Measurements from ENCODE around the gene SLC51B.
"Not testable (repeated sequence)": the region's sequence is repeated elsewhere in the genome, so short reads cannot be mapped to it uniquely, and the experiment has no call there.

Gene SLC51B

GRCh38 chr15:65067317-65067644 is 22.1 kb downstream of the SLC51B start:
- no peak for ATAC-seq
- Mint-ChIP-seq H3K4me1 (peaks cover 12% of the 10 kb centered on the region), H3K27ac (no peak overlapping the region), H3K4me3 (peak overlapping the region; percentile 42), H3K9me3 (no peaks in the 10 kb centered on the region), H3K36me3 (no peaks in the 10 kb centered on the region)
- DNase-seq (ENCODE audit: low spot score in 2 of 2) = no peak

GRCh38 chr15:65067645-65068402 is 22.6 kb downstream of the SLC51B start, which contains the start of gene RASL12:
Gene RASL12 (minus strand): TSS chr15:65067991. CDS start chr15:65067835, 156 bp downstream.
- ATAC-seq (no peak), DNase-seq (ENCODE audit: low spot score in 2 of 2) (no peak)
- no peaks in the 10 kb centered on the region for H3K36me3 Mint-ChIP-seq
- H3K4me1 Mint-ChIP-seq = peaks cover 12% of the 10 kb centered on the region
- H3K27ac Mint-ChIP-seq = no peak within 1 kb of the TSS
- H3K4me3 Mint-ChIP-seq = peak within 1 kb of the TSS; percentile 43
- no peaks in the 10 kb centered on the region for H3K9me3 Mint-ChIP-seq

- H3K4me3 Mint-ChIP-seq = peak overlapping the region; percentile 43
- DNase-seq (ENCODE audit: low spot score in 2 of 2) (no peak), ATAC-seq (no peak)
- H3K4me1 Mint-ChIP-seq = peaks cover 12% of the 10 kb centered on the region
- no peaks in the 10 kb centered on the region for H3K36me3 Mint-ChIP-seq
- no peaks in the 10 kb centered on the region for H3K9me3 Mint-ChIP-seq
- H3K27ac Mint-ChIP-seq = no peak overlapping the region
Observed at GRCh38 chr15:65068403-65068788, 23.2 kb downstream of the SLC51B start.

DNA sequence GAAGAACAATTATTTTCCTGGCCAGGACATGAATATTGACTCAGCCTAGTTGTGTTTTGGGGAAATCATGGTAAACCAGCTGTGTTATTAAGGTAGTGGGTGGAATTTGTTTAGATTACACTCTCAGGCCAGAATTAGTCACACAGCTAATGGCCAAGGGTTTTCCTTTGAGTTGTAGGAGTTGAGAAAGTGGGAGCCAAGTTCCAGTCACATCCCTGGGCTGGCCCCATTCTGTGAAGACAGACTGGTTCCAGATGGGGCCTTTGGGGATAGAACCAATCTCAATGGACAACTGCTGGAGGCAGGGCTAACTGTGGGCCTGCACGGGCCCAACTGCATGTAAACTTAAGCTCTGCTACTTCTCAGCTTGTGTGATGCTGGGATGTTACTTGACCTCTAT is 24.0 kb downstream of the SLC51B start:
- DNase-seq (ENCODE audit: low spot score in 2 of 2) (no peak), ATAC-seq (no peak)
- no peaks in the 10 kb centered on the region for H3K36me3 Mint-ChIP-seq
- H3K9me3 Mint-ChIP-seq = no peaks in the 10 kb centered on the region
- no peak overlapping the region for H3K4me3 Mint-ChIP-seq
- peaks cover 12% of the 10 kb centered on the region for H3K4me1 Mint-ChIP-seq
- no peak overlapping the region for H3K27ac Mint-ChIP-seq

GRCh38 chr15:65069779-65070546 is 24.8 kb downstream of the SLC51B start:
- DNase-seq (ENCODE audit: low spot score in 2 of 2) = no peak
- ATAC-seq = no peak
- Mint-ChIP-seq H3K27ac (no peak overlapping the region), H3K9me3 (no peaks in the 10 kb centered on the region), H3K36me3 (no peaks in the 10 kb centered on the region), H3K4me3 (no peak overlapping the region), H3K4me1 (peaks cover 12% of the 10 kb centered on the region)

DNA sequence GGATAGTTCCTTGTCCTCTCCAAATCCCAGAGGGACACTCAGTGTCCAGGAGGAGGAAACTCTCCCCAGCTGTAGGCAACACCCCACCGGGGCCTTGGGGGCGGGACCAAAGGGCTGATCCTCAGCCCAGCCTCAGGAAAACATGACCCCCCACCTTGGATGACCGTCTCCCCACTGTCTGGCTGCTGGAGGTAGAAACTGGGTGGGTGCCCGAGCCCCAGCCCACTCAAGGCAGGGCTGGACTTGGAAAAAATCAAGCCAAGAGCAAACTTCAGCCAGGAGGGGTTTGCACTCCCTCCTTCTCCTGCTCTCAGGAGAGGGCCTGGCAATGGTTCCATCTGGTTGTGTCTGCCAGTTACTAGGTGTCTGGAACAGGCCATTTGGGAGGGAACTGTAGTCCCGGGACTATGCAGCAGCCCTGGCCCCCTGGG is 26.2 kb downstream of the SLC51B start:
- Mint-ChIP-seq H3K4me3 (no peak overlapping the region), H3K9me3 (no peaks in the 10 kb centered on the region), H3K4me1 (peaks cover 12% of the 10 kb centered on the region), H3K36me3 (no peaks in the 10 kb centered on the region), H3K27ac (no peak overlapping the region)
- no peak for DNase-seq (ENCODE audit: low spot score in 2 of 2)
- no peak for ATAC-seq

GRCh38 chr15:65072027-65072426 is 26.8 kb downstream of the SLC51B start:
- H3K9me3 Mint-ChIP-seq = no peaks in the 10 kb centered on the region
- no peak for ATAC-seq
- H3K4me3 Mint-ChIP-seq = no peak overlapping the region
- no peaks in the 10 kb centered on the region for H3K36me3 Mint-ChIP-seq
- H3K27ac Mint-ChIP-seq = no peak overlapping the region
- H3K4me1 Mint-ChIP-seq = peaks cover 11% of the 10 kb centered on the region
- no peak for DNase-seq (ENCODE audit: low spot score in 2 of 2)

DNA sequence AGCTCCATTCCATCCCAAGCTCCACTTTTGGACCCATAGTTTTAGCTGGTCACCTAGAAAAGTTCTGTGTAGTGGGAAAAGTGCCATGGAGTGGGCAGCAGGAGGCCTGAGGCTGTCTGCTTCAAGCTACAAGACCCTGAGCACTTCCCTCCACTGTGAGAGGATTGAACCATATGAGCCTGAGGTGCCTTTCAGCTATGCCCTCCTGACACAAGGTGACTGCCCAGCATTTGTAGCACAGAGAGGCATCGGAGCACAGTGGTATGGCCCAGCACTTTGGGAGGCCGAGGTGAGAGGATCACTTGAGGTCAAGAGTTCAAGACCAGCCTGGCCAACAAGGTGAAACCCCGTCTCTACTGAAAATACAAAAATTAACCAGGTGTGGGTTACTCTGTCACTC is 27.4 kb downstream of the SLC51B start:
- Mint-ChIP-seq H3K9me3 (no peaks in the 10 kb centered on the region), H3K4me3 (no peak overlapping the region), H3K27ac (no peak overlapping the region), H3K4me1 (peaks cover 6% of the 10 kb centered on the region), H3K36me3 (no peaks in the 10 kb centered on the region)
- no peak for ATAC-seq
- no peak for DNase-seq (ENCODE audit: low spot score in 2 of 2)

- H3K9me3 Mint-ChIP-seq; H3K4me3 Mint-ChIP-seq; H3K4me1 Mint-ChIP-seq; DNase-seq (ENCODE audit: low spot score in 2 of 2); H3K27ac Mint-ChIP-seq; H3K36me3 Mint-ChIP-seq; ATAC-seq: not testable (repeated sequence)
Observed at GRCh38 chr15:65074946-65075345, 29.8 kb downstream of the SLC51B start.

DNA sequence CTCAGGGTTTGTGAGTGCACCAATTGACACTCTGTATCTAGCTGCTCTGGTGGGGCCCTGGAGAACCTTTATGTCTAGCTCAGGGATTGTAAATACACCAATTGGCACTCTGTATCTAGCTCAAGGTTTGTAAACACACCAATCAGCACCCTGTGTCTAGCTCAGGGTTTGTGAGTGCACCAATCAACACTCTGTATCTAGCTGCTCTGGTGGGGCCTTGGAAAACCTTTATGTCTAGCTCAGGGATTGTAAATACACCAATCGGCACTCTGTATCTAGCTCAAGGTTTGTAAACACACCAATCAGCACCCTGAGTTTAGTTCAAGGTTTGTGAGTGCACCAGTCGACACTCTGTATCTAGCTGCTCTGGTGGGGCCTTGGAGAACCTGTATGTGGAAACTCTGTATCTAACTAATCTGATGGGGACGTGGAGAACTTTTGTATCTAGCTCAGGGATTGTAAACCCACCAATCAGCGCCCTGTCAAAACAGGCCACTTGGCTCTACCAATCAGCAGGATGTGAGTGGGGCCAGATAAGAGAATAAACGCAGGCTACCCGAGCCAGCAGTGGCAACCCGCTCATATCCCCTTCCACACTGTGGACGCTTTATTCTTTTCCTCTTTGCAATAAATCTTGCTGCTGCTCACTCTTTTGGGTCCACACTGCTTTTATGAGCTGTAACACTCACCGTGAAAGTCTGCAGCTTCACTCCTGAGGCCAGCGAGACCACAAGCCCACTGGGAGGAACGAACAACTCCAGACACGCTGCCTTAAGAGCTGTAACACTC is 30.6 kb downstream of the SLC51B start:
- not testable (repeated sequence) for H3K4me3 Mint-ChIP-seq; H3K27ac Mint-ChIP-seq; H3K36me3 Mint-ChIP-seq; ATAC-seq; H3K4me1 Mint-ChIP-seq; H3K9me3 Mint-ChIP-seq; DNase-seq (ENCODE audit: low spot score in 2 of 2)

GRCh38 chr15:65076486-65077290 is 31.5 kb downstream of the SLC51B start, which contains the start of gene KBTBD13:
Gene KBTBD13 (plus strand): TSS chr15:65076746. CDS start chr15:65076816, 70 bp downstream.
- Mint-ChIP-seq H3K9me3 (no peaks in the 10 kb centered on the region), H3K4me3 (no peak within 1 kb of the TSS), H3K4me1 (peaks cover 6% of the 10 kb centered on the region), H3K27ac (no peak within 1 kb of the TSS), H3K36me3 (no peaks in the 10 kb centered on the region)
- no peak for DNase-seq (ENCODE audit: low spot score in 2 of 2)
- no peak for ATAC-seq

- no peak overlapping the region for H3K4me3 Mint-ChIP-seq
- DNase-seq (ENCODE audit: low spot score in 2 of 2) (no peak), ATAC-seq (no peak)
- H3K36me3 Mint-ChIP-seq = no peaks in the 10 kb centered on the region
- peaks cover 10% of the 10 kb centered on the region for H3K4me1 Mint-ChIP-seq
- H3K9me3 Mint-ChIP-seq = no peaks in the 10 kb centered on the region
- H3K27ac Mint-ChIP-seq = no peak overlapping the region
Observed at GRCh38 chr15:65077291-65077980, 32.2 kb downstream of the SLC51B start.

- Mint-ChIP-seq H3K27ac (no peak overlapping the region), H3K4me1 (peaks cover 16% of the 10 kb centered on the region), H3K4me3 (no peak overlapping the region), H3K9me3 (no peaks in the 10 kb centered on the region), H3K36me3 (no peaks in the 10 kb centered on the region)
- ATAC-seq (peak; percentile 74), DNase-seq (ENCODE audit: low spot score in 2 of 2) (peak; percentile 19 to 66)
Observed at GRCh38 chr15:65077981-65078352, 32.8 kb downstream of the SLC51B start.

- DNase-seq (ENCODE audit: low spot score in 2 of 2) = no peak
- Mint-ChIP-seq H3K4me1 (peaks cover 16% of the 10 kb centered on the region), H3K4me3 (no peak overlapping the region), H3K9me3 (no peaks in the 10 kb centered on the region), H3K36me3 (no peaks in the 10 kb centered on the region), H3K27ac (no peak overlapping the region)
- ATAC-seq = no peak
Observed at GRCh38 chr15:65079580-65079979, 34.4 kb downstream of the SLC51B start.
